HG03378 (cell line): ENCODE measurements around the gene LSAMP.

Experiments used
- ATAC-seq: cut with Tn5 transposase; IDR thresholded peaks from one replicate; pipeline ENCODE4 v1.9.1; 2021; ENCODE audit warnings: mild to moderate bottlenecking, moderate library complexity; ENCODE audit not compliant: unreplicated experiment

The LSAMP gene

DNA sequence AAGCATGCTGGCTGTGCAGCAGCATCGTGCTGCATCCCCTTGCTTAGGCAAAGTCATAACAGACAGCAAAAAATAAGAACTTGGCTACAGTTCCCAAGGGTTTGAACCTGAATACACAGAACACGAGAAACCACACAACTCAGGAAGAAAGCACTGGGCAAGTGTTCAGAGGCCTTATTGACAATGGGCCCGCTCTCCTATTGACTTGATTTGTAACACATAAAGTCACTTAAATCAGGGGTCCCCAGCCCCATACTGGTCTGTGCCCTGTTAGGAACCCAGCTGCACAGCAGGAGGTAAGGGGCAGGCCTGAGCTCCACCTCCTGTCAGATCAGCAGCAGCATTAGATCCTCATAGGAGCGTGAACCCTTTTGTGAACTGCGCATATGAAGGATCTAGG, 145.1 kb downstream of the LSAMP start:
- no peak for ATAC-seq

DNA sequence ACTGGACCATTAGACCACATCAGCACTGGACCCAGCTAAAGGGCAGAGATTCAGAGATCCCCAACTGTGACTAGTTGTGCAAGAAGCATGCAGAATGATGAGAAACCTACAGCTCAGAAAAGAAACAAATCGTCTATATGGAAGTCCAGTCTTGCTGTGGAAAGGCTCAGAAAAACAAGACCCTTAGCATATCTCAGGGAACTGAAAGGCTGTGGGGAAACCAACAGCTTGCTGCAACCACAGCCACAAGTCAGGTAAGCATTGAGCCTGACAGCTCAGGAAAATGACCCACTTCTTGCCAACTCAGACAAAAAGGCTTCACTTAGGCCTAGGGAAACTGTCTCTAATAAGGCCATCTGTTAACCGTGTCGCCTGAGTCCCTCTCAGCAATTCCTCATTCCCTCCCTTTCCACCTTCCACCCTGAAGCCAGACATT, 145.6 kb downstream of the LSAMP start:
- no peak for ATAC-seq

DNA sequence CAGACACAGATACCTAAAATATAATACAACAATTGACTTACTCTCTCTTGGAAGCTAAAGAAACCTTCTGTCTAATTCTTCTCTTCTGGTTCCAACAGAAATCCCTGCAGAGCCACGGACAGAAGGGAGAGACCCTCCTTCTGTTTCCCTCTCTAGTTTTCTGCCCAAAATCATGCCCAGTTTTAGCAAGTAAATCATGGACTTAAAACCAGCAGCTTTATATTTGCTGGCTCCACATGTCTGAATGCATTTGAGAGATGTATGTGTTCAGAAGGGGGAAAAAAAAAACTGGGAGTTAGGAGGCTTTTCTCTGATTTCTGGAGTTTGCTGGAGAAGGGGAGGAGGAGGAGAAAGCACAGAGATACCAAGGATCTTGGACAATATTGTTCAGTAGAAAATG, 147.1 kb downstream of the LSAMP start:
- no peak for ATAC-seq

DNA sequence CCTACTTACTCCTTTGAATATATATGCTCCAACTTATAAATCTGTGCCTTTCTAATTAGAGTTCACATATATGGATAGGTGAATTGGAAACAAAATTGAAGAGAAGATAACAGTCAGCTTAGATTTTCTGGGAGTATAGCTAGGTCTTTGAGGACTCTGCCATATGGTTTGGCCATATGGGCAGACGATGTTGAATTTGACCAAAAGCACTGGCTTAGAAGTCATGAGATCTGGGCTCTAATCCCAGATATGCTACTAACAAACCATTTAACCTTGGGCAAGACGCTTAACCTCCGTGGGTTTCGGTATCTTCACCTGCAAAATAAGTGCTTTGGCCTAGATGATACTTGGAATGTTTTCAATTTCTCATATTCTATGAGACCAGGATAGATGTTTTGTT, 154.1 kb downstream of the LSAMP start:
- no peak for ATAC-seq

DNA sequence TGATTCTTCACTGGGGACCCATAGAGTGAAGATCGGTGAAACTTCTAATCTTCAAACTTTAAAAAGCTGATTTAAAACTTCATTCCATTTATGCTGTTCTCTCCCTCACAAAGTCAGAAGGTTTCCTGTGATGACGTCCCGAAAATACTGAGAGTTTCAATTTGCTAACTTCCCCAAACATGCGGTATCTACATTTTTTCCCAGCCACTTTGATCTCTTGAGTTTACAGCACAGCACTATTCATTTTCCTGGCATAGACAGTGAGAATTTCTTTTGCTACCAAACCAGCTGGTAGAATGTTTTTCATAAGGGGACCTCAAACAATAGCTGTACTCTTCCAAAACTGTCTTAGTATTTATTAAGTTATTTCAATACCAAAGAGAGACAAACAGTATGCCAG, 156.8 kb downstream of the LSAMP start:
- ATAC-seq, result no peak

DNA sequence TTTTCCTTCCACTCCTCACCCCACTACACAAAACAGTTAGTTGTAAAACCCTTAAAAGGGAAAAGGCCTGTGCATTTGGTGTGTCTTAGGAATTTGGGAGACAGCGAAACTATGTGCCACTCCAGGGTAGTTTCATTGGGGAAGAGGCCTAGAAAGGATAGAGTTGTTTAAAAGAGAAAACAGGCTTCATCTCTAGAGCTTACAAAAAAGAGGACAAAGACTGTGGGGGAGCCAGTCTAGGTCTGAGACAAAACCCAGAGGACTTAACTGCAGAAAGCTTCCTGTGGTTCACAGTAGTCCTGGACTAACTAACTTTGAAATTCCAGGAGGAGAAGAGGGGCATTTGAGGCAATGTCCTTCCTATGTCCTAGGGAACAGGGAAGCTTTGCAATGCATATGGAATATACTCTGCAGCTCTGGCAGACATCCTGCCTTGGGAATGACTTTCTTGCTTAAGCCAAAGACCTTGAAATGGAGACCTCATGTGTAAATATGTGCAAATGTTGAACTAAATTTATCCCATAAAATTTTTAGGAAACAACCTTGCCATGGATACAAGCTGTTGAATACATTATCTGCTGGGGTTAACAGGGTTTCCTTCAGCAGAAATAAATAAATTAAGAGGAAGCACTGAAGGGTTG, 159.4 kb downstream of the LSAMP start:
- ATAC-seq, result no peak

DNA sequence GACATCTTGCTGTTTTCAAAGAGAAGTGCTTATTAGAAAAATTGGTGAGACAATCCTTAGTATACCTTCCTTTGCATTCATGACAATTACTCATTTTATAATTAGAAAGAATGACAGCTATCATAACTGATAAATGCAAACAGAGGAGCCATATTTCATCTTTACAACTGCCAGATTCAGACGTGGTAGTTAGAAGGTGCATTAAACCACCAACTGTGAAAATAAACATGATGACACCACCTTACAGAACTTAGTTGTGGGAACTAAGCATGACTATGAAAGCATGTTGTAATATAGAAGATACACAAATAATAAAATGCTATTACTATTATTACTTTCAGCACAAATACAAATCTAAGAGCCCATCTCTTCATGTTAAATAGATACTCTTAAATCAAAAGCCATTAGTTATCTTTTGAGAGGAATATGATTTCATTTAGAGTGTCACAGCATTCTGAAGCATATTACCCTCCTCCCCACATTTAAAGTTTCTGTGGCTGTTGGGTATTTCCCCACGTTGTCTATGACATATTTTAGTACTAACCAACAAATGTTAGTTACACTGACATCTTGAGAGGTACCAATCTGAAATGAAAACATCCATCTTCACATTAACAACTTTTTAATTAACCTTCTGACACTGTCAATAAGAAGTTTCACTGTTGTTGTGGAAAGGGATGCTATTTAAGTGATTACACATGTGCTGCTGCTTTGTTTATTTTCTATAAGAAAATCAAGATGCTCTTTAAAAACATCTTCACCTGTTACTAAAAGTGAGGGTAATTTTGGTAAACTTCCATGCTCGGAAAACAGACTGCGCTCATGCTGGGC, 163.8 kb downstream of the LSAMP start:
- ATAC-seq, result peak; percentile 63

DNA sequence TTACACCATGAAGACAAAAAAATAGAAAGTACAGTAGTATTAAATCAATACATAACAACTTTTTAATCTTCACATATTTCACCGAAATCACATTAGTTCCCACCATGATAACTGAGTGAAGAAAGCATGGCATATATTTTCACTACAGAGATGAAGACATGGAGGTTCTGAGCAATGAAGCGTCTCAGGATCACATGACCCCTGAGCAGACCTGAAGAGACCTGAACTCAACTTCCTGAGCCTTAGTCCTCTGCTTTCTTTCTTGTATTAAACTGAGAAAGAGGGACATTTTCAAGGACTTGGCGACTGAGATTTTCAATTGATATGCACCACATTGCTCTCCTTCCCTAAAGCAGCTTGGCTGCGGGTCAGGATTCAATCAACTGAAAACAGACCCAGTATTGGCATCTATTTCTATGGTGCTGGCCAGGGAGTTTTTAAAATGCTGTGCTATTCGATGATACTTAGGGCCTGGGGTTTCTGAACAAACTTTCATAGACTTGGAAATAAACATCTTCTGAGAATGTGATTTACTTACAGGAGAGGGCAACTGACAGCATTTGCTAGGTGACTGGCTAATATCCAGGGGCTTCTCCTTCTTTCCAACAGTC, 165.1 kb downstream of the LSAMP start:
- ATAC-seq, result no peak

DNA sequence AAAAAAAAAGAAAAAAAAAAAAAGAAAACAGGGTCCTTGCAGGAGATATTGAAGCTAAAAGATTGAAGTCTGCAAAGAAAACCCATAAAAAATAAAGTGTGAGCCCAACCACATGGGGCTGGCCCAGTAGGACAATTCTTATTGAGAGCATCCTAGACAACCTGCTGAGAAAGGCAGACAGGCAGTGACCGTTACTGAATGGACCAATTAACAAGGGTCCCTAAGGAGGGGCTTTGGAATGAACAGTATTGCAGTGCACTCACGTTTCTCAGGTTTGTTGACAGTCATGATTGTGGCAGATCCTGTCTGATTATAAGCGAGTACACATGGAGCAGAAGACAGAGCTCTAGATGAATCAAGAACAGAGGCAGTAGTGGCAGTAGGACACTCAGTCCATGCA, 168.6 kb downstream of the LSAMP start:
- ATAC-seq, result no peak

DNA sequence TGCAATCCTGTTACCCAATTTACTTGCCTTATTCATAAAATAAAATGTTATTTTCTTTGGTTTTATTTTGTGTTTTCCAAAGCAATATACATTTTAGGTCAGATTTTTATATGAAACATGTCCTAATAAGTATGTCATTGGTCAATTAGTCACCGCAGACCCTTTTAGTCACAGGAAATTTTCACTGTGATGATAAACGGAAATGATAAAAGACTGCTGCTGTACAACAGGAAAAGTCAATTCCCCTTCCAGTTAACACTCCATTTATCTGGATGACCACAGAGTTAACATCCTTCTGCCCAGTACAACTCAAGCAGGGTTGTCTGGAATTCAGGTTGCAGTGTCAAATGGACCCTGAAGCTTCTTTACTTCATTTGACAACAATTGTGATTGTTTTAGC, 175.2 kb downstream of the LSAMP start:
- ATAC-seq, result no peak

DNA sequence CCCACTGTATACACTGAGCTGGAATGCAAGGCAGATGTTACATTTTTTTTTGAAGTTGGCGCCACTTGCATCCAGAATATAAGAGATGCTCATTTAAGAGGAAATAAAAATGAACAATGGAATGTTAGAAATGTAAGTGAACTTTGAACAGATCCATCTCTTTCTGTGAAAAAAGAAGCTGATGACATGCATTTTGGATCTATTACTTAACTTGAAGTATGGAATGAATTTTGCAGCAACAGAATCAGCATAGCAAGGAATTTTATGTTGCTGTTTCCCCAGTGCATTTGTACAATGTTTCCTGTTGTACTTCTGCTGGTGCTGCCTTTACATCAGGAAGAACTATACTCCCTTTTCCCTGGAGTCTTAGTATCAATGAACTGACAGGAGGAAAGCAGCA, 178.2 kb downstream of the LSAMP start:
- ATAC-seq, result no peak

DNA sequence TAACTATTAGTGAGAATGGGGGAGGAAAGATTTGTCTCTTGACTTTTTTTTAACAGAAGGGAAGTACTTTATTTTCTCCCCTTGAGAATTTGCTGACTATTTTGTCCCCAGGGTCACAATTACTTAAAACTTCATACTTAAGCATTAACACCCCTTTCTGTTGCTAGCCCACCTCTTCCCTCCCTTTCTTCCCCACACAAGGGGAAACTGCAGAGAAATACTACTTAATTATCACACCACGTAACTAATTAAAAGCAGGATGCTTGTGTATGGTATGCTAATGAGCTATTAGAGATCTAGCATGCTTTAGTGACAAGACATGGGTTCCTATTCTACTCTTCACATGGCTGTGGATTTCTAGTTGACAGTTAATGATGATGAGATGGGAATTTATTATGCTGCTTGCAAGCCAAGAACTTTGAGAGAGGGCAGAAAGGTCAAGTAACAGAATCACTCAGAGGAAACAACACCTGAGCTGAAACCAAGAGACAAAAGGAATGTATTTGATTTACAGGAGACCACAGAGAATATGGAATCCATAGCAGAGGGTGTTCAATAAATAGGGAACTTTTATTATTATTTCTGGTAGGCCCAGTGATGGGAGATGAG, 179.2 kb downstream of the LSAMP start:
- ATAC-seq, result no peak

DNA sequence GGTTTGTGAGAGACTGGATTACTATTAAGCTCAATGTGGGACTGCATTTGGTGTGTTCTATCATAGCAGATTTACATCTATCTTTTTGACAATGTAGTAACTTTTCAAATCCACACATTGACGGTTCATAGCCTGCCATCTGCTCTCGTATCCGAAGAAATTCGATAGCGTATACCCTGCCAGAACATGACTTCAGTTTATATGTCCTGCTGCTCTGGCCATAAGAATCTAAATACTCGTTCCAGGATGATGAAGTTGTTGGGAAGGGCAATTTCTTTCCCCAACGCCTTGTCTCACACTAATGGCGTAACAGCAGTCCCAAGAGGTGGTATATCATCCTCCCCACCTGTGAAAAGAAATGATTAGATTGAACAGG, 180.0 kb downstream of the LSAMP start:
- no peak for ATAC-seq

DNA sequence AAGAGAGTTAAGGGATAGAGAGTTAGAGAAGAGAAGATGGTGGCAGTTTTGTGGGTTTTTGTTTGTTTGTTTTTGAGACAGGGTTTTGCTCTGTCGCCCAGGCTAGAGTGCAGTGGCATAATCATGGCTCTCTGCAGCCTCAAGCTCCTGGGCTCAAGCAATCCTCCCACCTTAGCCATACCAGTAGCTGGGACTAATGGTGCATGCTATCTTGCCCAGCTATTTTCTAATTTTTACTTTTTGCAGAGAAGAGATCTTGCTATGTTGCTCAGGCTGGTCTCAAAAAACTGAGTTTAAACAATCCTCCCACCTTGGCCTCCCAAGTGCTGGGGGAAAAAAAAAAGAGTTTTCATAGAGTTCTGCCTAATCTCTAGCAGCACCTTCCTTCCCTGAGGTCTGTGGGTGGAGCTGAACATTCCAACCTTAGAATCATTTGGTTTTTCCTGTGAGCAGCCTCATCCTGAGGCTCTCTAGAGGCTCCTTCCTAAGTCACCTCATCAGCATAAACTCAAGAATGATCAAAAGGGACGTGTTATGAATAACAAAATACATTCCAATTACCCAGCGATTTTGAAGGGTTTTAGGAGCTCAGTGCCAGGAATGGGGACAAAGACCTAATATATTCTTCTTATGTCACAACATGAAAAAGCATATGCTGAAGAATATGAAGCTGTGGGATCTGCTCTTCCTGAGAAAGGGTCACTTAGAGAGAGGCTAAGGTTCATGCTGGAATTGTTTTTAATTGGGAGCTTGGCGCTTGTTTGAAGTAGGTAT, 180.6 kb downstream of the LSAMP start:
- ATAC-seq, result no peak

DNA sequence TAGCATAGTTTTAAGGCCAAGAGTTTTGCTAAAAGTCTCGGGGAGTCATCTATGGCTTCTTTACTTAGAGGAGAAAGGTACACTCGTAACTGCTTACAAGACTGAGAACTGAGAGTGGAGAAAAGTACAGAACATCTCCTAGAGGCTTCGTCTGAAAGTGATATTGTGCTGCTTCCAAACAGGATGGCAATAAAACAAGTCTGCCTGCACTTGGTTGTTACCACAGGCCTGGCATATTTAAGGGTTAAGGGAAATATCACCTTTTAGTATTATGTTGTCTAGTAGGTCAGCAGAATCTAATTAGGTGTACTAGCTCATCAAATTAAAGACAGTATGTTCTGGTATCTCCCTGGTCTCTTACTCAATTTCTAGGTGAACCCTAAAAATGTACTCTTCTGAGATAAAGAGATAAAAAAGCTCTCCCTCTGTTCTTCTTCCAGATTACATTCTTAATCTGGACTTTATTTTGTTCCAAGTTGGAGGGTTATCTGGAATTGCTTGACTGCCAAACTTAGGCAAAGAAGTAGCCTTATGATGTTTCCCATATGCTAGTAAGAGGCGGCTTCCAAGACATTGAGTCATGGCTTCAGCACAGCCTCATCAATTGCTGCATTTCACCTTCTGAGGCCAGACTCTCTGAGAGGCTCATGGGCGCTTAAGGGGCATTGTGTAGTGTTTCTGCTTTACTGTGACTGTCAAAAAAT, 181.3 kb downstream of the LSAMP start:
- ATAC-seq, result no peak

DNA sequence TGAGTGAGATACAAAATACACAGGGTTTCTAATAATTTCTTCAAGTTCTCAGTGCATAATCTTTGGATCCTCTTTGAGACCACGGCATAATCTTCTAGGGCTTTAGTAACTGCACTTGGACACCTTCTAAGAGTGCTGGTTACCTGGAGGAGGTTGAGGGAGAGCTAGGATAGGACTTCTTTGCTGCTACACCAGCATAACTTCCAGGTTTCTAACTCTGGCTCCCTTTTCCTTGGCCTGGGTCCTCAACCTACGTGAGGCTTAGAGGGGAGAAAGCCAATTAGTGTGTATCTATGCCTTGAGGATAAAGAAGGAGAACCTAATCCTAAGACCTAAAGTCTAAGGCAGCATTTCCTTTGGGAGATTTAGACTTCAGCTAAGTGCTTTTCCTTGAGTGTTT, 184.8 kb downstream of the LSAMP start:
- no peak for ATAC-seq

DNA sequence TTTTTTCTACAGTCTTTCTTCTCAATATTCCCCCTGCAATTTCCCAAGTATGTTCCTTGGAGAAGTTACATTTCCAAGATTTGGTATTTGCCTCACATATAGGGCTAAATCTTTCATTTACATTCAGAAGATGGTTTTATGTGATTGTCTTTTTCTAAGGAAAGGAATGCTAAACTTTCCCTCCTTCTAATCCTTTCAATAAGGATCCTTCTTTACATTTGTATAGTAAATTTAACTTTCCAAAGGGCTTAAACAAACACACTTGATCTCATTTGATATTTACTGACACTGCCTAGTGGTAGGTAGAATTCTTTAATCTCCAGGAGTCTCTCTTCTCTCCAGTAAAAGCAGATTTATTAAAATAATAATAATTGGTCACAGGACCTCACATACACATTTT, 185.3 kb downstream of the LSAMP start:
- ATAC-seq, result no peak

DNA sequence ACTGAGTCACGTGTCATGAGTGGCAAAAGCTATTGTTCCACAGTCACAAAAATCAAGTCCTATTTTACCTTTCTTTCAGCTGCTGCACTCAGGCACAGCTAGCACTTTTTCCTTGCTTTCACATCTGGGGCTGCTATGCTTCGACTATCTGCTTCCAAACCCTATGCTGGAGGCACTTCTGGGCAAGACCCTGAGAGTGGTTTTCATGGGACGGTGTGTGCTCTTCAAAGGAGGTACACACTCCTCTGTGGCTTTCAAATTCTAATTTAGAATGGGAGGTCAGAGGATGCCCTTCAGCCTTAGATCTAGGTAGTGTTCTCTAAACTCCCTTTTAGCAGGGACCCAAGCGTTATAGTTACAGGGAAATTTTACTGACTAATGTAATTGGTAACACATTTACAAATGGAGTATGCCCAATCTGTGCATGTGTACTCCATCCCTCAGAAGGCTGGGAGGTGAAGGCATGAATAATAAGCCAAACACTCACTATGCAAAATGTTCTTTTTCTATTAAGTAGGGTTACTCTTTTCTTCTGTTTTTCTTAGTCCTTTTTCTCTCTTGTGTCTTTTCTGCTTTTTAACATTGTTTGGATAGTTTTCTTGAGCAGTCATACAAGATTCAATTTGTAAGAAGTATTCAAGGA, 188.3 kb downstream of the LSAMP start:
- no peak for ATAC-seq

DNA sequence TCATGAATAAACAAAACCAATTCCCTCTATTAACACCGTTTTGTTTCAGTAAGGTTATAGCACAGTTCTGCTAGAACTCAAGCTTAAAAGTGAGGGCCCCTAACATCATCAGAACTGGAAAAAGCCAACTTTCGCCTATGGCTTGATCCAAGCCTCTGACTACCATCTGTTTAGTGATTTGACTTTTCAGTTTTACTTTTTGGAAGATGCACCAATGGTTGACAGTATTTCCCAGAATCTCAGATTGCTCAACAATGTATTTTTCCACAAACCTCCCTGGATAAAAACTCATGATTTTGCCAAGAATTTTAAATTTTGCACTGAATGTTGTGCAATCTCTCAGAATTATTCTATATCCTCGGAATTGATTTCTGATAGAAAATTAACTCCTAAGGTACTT, 190.7 kb downstream of the LSAMP start:
- ATAC-seq, result no peak

DNA sequence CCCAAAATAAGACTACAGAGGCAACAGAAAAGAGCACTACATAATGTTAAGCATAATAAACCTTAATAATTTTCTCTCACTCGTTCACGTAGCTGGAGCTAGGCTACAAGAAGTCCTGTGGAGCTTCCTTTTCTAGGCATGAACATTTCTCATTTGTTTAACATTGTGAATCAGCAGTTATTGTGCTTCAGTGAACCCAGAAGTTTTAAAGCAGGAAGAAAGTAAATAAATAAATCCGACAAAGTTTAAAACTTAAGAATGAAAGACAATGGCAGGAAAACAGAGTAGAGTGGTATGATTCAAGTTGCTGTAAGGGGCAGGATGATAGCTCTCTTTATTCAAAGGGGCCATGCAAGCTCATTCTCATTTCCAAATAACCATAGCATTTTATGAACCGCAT, 191.8 kb downstream of the LSAMP start:
- ATAC-seq, result no peak
